KMS-11 (cell line): ENCODE results near the gene OR52E5.

Source experiments
- H2AFZ ChIP-seq: fragments of 200-600 bp; sonication (generic); 2 replicates; pipeline ENCODE4 v1.6.1; 2016; ENCODE audit warnings: antibody characterized with exemption, mixed run types, low read depth
- H3K27ac ChIP-seq: fragments of 200-600 bp; sonication (generic); 2 replicates; pipeline ENCODE4 v1.6.1; 2016; ENCODE audit warnings: mild to moderate bottlenecking, mixed run types
- H3K27me3 ChIP-seq: fragments of 200-600 bp; sonication (generic); 2 replicates; pipeline ENCODE4 v1.6.1; 2017; ENCODE audit warnings: mild to moderate bottlenecking, low read depth, mixed run types, moderate library complexity; ENCODE audit not compliant: insufficient read depth
- H3K36me3 ChIP-seq: fragments of 200-600 bp; sonication (generic); 2 replicates; pipeline ENCODE4 v1.6.1; 2017; ENCODE audit warnings: mild to moderate bottlenecking, mixed run types; ENCODE audit not compliant: insufficient read depth
- H3K4me1 ChIP-seq: fragments of 200-600 bp; sonication (generic); 2 replicates; pipeline ENCODE4 v1.6.1; 2016; ENCODE audit warnings: mild to moderate bottlenecking, low read depth, mixed run types; ENCODE audit not compliant: poor library complexity, severe bottlenecking
- H3K4me2 ChIP-seq: fragments of 200-600 bp; sonication (generic); 2 replicates; pipeline ENCODE4 v1.7.0; 2016; ENCODE audit warnings: mild to moderate bottlenecking, mixed run types
- H3K4me3 ChIP-seq: fragments of 200-600 bp; sonication (generic); IDR thresholded peaks from 2 replicates; pipeline ENCODE4 v1.6.1; 2017; ENCODE audit warnings: low read depth, low read length, mixed read lengths; ENCODE audit not compliant: insufficient read depth
- H3K79me2 ChIP-seq: fragments of 200-600 bp; sonication (generic); 2 replicates; pipeline ENCODE4 v1.6.1; 2016; ENCODE audit warnings: low read depth, mixed run types; ENCODE audit not compliant: insufficient read depth
- H3K9ac ChIP-seq: fragments of 200-600 bp; sonication (generic); 2 replicates; pipeline ENCODE4 v1.6.1; 2016; ENCODE audit warnings: mild to moderate bottlenecking, mixed run types
- H4K20me1 ChIP-seq: fragments of 200-600 bp; sonication (generic); 2 replicates; pipeline ENCODE4 v1.6.1; 2016; ENCODE audit warnings: mild to moderate bottlenecking, mixed run types; ENCODE audit not compliant: insufficient read depth
- CTCF ChIP-seq: fragments of 200-600 bp; sonication (generic); conservative IDR thresholded peaks from 2 replicates; pipeline ENCODE4 v1.6.1; 2017; ENCODE audit warnings: low read depth, mild to moderate bottlenecking, antibody characterized with exemption, low read length, moderate library complexity, mixed read lengths

OR52E5 gene

GRCh38 chr11:5892908-5893307, at the start of gene OR52E5:
TSS of gene OR52E5 (plus strand) at chr11:5893208. CDS start at chr11:5900777, 7,569 bp downstream.
- no peak within 1 kb of the TSS for H2AFZ ChIP-seq

DNA sequence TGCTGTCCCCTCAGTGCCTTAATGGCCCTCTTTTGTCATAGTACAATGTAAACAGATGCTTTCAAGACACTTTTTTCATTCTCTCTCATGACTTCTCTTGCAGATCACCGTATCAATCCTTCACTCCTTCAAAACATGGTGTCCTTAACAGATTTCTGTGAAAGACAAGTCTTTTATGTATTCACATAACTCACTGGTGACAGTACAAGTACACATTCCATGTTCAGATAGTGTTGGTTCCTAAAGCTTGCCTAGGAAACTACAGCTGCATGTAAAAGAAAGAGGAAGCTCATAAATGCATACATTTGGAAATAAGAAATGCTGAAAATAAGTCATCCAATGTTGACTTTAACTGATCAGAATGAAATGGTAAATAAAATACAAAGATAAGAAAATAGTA, 46.3 kb upstream of the OR52E5 start:
- no peaks in the 10 kb centered on the region for H3K79me2 ChIP-seq
- H3K27me3 ChIP-seq, result no peaks in the 10 kb centered on the region
- H3K27ac ChIP-seq, result no peak overlapping the region
- H3K9ac ChIP-seq, result no peak overlapping the region
- no peaks in the 10 kb centered on the region for H3K4me1 ChIP-seq
- H3K36me3 ChIP-seq, result no peaks in the 10 kb centered on the region
- H4K20me1 ChIP-seq, result no peaks in the 10 kb centered on the region
- H3K4me3 ChIP-seq, result no peak overlapping the region
- H2AFZ ChIP-seq, result no peak overlapping the region
- H3K4me2 ChIP-seq, result no peak overlapping the region
- TF ChIP-seq CTCF, result no peak

More at GRCh38 chr11:5892908-5893307, at the start of gene OR52E5:
- Histone ChIP-seq H3K27me3 (no peaks in the 10 kb centered on the region), H3K79me2 (no peaks in the 10 kb centered on the region), H4K20me1 (no peaks in the 10 kb centered on the region), H3K4me2 (no peak within 1 kb of the TSS), H3K4me3 (no peak within 1 kb of the TSS), H3K4me1 (no peaks in the 10 kb centered on the region), H3K36me3 (no peaks in the 10 kb centered on the region), H3K9ac (no peak within 1 kb of the TSS), H3K27ac (no peak within 1 kb of the TSS)
- no peak for TF ChIP-seq CTCF

DNA sequence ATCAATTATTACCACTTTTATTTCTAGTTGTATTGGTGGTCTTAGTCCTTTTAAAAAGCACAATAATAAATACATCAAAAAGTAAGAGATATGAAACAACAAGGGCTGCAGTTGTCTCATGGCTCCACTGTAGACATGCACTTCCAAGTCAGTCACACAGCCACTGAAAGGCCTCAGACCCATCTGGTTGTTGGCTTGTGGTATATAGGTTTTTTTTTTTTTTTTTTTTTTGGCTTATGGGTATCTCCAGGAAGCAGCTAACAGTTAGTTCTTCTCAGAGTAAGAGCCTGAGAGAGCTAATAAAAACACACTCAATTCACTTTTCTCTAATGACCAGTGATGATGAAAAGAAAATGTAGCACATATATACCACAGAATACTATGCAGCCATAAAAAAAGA, 45.3 kb upstream of the OR52E5 start:
- TF ChIP-seq CTCF, result no peak
- Histone ChIP-seq H3K79me2 (no peaks in the 10 kb centered on the region), H3K36me3 (no peaks in the 10 kb centered on the region), H3K4me1 (no peaks in the 10 kb centered on the region), H3K27me3 (no peaks in the 10 kb centered on the region), H3K4me3 (no peak overlapping the region), H3K4me2 (no peak overlapping the region), H3K9ac (no peak overlapping the region), H4K20me1 (no peaks in the 10 kb centered on the region), H2AFZ (no peak overlapping the region), H3K27ac (no peak overlapping the region)

- H2AFZ ChIP-seq, result no peak overlapping the region
- H3K4me2 ChIP-seq, result no peak overlapping the region
- no peak overlapping the region for H3K4me3 ChIP-seq
- H3K9ac ChIP-seq, result no peak overlapping the region
- no peaks in the 10 kb centered on the region for H3K36me3 ChIP-seq
- no peaks in the 10 kb centered on the region for H3K27me3 ChIP-seq
- H4K20me1 ChIP-seq, result no peaks in the 10 kb centered on the region
- H3K79me2 ChIP-seq, result no peaks in the 10 kb centered on the region
- TF ChIP-seq CTCF, result no peak
- H3K27ac ChIP-seq, result no peak overlapping the region
- no peaks in the 10 kb centered on the region for H3K4me1 ChIP-seq
Observed at GRCh38 chr11:5851002-5851401, 42.0 kb upstream of the OR52E5 start.
